ENCODE measurements around the gene TGFBR2. TPM values are rescaled to one million over a fixed set of nuclear protein-coding genes. Genes with fewer than 3 reads are reported as not detected.
A peak's percentile ranks its signal among the peaks of the same experiment; 100 is the strongest.

The TGFBR2 gene
- total RNA-seq, 2 donors from 2014 or later = 37.3 to 38.6 TPM

DNA sequence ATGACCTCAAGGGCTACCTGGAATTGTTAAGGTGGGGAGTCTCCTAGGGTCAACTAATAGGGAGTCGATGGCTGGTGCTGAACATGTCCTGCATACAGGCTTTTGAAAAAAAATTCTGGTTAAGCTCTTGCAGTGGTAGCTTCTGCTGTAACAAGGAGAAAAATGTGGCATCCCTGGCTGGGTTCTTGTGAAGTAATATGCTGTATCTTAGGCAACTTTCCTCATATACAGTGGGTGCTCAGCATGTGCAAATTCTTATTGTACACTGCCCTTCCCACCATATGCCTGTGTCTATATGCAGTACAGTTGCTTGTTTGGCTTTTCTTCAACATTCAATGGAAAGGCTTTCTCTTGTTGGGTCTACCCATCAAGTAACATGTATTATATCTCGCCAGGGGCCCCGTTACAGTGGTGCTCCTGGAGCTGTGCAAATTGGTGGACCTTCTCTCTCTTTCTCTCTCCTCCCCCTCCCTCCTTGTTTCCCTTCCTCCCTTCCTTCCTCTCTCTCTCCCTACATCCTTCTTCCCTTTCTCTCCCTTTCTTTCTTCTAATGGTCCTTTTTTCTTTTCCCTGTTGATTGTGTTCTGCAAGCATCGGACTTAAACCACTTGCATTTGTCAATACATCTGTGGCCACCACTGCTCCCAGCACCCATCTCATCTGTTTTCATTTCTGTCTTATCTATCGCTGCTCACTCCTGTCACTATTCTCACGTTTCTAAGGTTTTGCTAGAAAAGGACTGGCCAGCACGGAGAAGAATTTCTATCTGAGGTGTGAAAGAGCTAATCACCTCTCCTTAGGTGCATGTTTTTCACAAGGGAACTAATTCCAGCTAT lies 35.2 kb downstream of the TGFBR2 start:
- H3K9me3 Mint-ChIP-seq = peaks cover 3% of the 10 kb centered on the region
- no peaks in the 10 kb centered on the region for H3K27me3 Mint-ChIP-seq
- peaks cover 22% of the 10 kb centered on the region for H3K36me3 Mint-ChIP-seq
- peak overlapping the region; percentile 80 to 99 for H3K27ac Mint-ChIP-seq
- peak overlapping the region; percentile 56 for H3K4me3 Mint-ChIP-seq
- no peak for DNase-seq (ENCODE audit: low spot score)
- ATAC-seq = no peak
- peaks cover 82 to 90% of the 10 kb centered on the region in 2 donors for H3K4me1 Mint-ChIP-seq (ENCODE audit: low read depth in 2 of 2)

DNA sequence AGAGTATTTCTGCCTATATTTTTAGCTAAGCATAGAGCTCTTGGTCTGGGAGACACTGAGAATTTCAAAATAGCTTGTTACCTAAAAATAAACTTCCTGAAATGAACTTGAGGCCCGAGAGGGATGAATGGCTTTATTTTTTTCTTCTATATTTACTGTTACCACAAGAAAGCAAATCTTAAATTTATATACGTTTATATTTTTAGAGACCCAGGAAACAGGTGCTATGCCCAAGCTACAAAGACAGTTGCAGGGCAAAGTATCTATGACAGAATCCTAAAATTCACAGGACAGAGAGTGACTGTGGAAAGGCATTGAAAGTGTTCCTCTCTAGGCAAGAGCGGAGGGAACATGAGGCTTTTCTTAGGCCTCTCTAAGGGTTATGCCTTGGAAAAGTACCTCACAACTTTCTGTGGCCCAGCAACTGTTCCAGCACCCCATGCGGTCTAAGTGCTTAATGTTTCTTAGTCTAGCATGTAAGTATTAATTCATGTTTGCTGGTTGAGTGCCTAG lies 36.5 kb downstream of the TGFBR2 start:
- Mint-ChIP-seq H3K27me3 (no peaks in the 10 kb centered on the region), H3K4me3 (peak overlapping the region; percentile 85), H3K4me1 (ENCODE audit: low read depth in 2 of 2) (peaks cover 75 to 87% of the 10 kb centered on the region in 2 donors), H3K27ac (peak overlapping the region; percentile 80 to 99), H3K9me3 (peaks cover 3% of the 10 kb centered on the region), H3K36me3 (peaks cover 19% of the 10 kb centered on the region)
- no peak for ATAC-seq
- no peak for DNase-seq (ENCODE audit: low spot score)

DNA sequence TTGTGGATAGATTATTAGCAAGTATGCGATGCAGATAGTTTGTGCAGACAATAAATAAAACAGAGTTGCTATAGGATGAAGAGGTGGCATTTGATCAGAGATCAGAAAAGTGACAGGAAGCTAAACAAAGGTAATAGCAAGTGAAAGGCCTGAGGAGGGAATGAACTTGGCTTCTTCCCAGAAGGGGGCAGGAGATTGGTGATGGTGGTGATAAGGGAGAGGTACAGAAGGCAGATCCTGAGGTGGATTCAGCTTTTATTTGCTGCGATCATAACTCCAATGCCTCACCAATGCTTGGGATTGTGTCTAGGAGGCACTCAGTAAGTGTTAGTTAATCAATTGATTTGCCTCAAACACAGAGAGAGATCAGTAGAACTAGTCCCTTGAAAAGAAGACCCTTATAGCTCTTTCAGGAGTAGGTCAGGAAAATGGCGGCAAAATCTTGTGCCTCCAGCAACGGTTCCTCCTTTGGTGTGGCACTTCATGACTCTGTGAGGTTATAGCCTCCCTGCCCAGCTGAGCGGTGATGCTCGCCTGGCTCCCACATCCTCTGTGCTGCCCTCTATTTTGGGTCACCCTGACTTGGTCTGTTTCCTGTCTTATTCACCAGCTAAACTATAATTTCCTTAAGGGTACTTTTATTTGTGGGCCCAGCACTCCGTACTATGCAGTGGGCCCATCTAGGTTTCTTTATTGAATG lies 37.5 kb downstream of the TGFBR2 start:
- Mint-ChIP-seq H3K4me3 (peak overlapping the region; percentile 85), H3K27ac (peak overlapping the region; percentile 80 to 99), H3K27me3 (no peaks in the 10 kb centered on the region), H3K4me1 (ENCODE audit: low read depth in 2 of 2) (peaks cover 76 to 87% of the 10 kb centered on the region in 2 donors), H3K9me3 (peaks cover 3% of the 10 kb centered on the region), H3K36me3 (peaks cover 17% of the 10 kb centered on the region)
- ATAC-seq (peak; percentile 84 to 88), DNase-seq (ENCODE audit: low spot score) (peak; percentile 78)

DNA sequence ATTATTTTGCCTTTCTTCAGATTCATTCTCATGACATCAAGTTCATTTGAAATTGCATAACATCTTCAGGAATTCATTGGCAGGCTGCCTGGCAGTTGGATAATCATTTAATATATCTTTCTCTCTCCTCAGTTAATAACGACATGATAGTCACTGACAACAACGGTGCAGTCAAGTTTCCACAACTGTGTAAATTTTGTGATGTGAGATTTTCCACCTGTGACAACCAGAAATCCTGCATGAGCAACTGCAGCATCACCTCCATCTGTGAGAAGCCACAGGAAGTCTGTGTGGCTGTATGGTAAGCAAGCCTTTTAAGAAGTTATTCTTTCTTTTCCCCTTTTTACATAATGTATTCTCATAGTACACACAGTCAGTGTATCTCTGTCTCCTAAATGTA lies 38.2 kb downstream of the TGFBR2 start:
- peaks cover 73 to 87% of the 10 kb centered on the region in 2 donors for H3K4me1 Mint-ChIP-seq (ENCODE audit: low read depth in 2 of 2)
- H3K4me3 Mint-ChIP-seq = peak overlapping the region; percentile 85
- ATAC-seq (peak; percentile 77 to 79), DNase-seq (ENCODE audit: low spot score) (peak; percentile 75)
- H3K27me3 Mint-ChIP-seq = no peaks in the 10 kb centered on the region
- H3K9me3 Mint-ChIP-seq = peaks cover 3% of the 10 kb centered on the region
- peaks cover 24% of the 10 kb centered on the region for H3K36me3 Mint-ChIP-seq
- H3K27ac Mint-ChIP-seq = peak overlapping the region; percentile 80 to 99

DNA sequence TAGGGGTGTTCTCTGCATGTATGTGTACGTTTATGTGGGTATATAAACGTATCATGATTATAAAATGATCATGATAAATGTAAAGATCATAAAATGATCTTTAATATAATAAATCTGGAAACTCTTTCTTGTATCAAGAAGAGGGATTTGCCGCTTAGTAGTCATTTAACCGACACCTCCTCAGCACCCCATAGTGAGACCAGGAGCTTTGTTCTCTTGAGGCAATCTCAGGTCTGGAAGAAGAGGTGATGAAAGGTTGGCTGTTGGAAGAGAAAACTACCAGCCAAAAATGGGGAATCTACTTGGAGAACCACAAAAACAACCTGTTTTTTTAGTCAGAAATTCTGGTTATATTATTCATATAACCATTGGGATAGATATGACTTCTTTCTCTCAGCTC lies 38.7 kb downstream of the TGFBR2 start:
- H3K9me3 Mint-ChIP-seq = peaks cover 3% of the 10 kb centered on the region
- no peaks in the 10 kb centered on the region for H3K27me3 Mint-ChIP-seq
- peak overlapping the region; percentile 85 for H3K4me3 Mint-ChIP-seq
- peak overlapping the region; percentile 80 to 99 for H3K27ac Mint-ChIP-seq
- no peak for ATAC-seq
- H3K36me3 Mint-ChIP-seq = peaks cover 28% of the 10 kb centered on the region
- H3K4me1 Mint-ChIP-seq (ENCODE audit: low read depth in 2 of 2) = peaks cover 69 to 87% of the 10 kb centered on the region in 2 donors
- no peak for DNase-seq (ENCODE audit: low spot score)

DNA sequence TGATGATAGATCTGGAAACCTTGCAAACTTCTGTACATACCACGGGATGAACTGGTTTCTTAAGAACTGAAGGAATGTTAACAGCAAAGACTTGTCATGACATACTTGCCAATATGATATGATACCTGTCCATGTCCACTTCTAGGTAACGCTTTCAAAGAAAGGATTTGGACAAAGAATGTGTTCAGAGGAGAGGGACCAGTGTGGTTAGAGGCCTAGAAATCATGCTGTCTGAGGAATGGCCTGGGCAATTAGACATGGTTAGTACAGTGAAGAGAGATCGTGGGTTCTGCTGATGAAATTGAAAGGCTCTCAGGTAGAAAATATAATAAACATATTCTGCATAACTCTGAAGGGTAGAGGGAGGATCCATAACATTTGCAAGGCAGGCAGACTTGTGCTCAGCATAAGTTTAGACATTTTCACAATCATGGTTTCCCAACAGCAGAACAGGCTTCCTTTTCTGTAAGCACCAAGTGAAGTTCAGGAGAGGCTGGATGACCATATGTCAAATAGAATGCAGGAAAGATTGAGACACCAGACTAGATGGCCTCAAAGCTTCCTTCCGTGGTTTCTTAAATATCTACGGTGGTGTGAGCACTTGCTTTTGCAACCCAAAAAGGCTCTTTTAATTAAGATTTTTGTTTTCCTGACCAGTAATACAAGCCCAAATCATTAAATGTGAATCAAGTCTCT lies 39.9 kb downstream of the TGFBR2 start:
- no peaks in the 10 kb centered on the region for H3K27me3 Mint-ChIP-seq
- ATAC-seq (peak in 1 of 2 donors; percentile 20), DNase-seq (ENCODE audit: low spot score) (no peak)
- H3K4me3 Mint-ChIP-seq = peak overlapping the region; percentile 85
- peaks cover 40% of the 10 kb centered on the region for H3K36me3 Mint-ChIP-seq
- peak overlapping the region; percentile 80 to 99 for H3K27ac Mint-ChIP-seq
- H3K4me1 Mint-ChIP-seq (ENCODE audit: low read depth in 2 of 2) = peaks cover 67 to 89% of the 10 kb centered on the region in 2 donors
- peaks cover 3% of the 10 kb centered on the region for H3K9me3 Mint-ChIP-seq

DNA sequence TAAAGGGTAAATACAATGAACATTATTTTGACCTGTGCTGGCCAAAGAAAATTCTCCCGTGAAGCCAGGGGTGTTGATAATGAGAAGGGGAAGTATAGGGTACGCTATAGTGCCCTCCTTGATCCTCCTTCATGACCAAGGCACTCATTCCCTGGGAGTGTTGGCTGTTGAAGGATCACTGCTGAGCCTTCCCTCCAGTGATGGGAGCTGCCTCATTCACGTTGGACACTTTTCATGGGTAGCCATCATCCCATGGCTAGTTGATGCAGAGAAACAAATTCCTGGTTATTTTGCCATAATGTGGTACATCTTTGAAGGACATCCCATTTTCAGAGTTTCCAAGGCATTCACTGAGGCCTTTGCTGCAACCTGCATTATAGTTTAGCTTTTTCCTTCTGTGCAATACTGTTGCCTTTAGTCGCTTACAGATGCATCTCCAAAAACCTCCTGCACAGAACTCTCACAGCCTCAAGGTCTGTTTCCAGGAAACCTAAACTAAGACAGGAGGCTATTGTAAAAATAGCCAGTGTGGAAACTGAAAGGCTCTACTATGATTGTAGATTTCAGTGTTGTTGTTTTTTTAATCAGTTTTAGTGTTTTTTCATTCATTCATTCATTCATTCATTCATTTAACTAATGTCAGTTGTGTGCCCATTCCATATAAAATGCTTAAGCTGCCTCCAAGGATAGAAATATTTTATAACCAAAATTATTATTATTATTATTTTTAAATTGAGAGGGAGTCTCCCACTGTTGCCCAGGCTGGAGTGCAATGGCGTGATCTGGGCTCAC lies 40.8 kb downstream of the TGFBR2 start:
- peaks cover 49% of the 10 kb centered on the region for H3K36me3 Mint-ChIP-seq
- no peak for DNase-seq (ENCODE audit: low spot score)
- peaks cover 63 to 86% of the 10 kb centered on the region in 2 donors for H3K4me1 Mint-ChIP-seq (ENCODE audit: low read depth in 2 of 2)
- peak overlapping the region; percentile 85 for H3K4me3 Mint-ChIP-seq
- H3K27ac Mint-ChIP-seq = peak overlapping the region; percentile 80 to 99
- no peak for ATAC-seq
- no peaks in the 10 kb centered on the region for H3K9me3 Mint-ChIP-seq
- no peaks in the 10 kb centered on the region for H3K27me3 Mint-ChIP-seq

DNA sequence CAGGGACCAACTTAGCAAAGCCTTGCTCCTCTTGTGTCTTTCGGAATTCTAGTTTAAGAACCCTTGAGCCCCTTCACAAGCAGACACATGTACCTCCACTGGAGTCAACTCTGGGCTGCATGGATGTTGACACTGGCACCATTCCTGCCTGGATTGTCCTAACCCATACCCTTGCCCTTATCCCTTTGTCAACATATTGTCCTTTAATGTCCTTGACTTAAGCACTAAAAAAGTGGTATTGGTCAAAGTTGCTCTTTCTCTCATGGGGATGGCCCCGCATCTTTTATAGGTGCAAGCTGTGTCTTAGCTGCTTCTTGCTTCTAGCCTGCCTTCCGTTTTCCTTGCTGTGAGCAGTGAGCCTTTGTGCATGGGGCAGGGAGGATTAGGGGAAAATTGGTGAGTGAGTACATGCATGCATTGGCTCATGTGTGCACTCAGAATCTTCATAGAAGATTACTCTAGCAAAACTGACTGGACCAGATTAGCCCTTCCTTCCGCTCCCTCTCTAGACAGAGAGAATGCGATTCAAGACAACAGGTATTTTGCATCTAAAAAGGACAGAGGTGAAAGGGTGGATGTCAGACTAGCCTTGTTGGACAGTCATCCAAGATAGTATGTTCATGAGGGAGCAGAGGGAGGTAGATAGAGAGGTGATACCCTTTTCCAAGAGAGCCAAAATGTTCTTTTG lies 42.4 kb downstream of the TGFBR2 start:
- ATAC-seq = no peak
- Mint-ChIP-seq H3K27ac (peak overlapping the region; percentile 80 to 99), H3K4me1 (ENCODE audit: low read depth in 2 of 2) (peaks cover 55 to 79% of the 10 kb centered on the region in 2 donors), H3K36me3 (peaks cover 51% of the 10 kb centered on the region), H3K9me3 (no peaks in the 10 kb centered on the region), H3K4me3 (peak overlapping the region; percentile 58), H3K27me3 (no peaks in the 10 kb centered on the region)
- no peak for DNase-seq (ENCODE audit: low spot score)

DNA sequence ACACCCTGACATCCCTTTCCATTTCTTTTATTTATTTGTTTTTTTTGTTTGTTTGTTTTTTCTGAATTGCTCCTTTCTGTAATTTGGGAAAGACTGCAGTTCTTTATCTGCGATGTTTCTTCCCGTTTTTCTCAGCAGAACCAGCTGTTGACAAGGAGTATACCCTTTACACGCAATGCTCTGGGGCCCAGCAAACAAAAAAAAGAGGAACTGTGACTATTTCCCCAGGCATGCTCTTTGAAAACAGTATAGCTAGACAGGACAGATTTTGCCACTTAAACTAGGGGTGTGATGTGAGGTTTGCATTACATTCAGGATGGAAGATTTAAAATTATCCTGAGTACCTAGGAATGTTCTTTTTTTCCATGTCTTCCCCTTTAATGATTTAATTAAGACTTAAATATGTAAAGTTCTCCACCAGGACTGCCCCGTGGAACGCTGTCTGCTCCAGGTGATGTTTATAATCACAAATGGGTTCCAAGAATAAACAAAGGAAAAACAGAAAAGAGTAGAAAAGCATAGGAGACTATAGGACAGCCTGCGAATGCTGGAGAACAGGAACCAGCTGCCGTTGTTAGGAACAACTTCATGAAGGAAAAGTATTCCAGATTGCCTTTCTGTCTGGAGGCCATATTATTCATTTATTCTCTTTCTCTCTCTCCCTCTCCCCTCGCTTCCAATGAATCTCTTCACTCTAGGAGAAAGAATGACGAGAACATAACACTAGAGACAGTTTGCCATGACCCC lies 43.3 kb downstream of the TGFBR2 start:
- H3K9me3 Mint-ChIP-seq = no peaks in the 10 kb centered on the region

DNA sequence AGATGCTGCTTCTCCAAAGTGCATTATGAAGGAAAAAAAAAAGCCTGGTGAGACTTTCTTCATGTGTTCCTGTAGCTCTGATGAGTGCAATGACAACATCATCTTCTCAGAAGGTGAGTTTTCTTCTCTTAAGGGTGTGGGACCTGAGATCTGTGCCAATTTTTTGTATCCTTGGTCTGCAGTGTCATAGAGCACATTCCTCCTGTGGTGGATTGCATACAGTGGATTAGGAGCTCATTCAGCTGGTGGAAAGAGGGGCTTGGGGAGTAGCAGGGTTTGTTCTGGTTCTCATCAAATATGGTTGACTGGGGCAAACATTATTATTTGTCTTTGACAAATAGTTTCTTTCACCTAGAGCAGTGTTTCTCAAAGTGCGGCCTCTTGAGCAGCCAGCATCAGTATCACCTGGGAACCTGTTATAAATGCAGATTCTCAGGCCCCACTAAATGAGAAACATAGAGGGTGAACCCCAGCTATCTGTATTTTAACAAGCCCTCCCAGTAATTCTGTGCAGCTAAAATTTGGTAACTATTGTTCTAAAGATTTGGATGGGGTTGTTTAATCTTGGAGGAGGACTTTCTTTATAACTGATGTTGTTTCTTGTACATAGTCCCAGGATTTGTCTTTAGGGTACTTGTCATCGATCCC lies 44.1 kb downstream of the TGFBR2 start:
- Mint-ChIP-seq H3K36me3 (peaks cover 60% of the 10 kb centered on the region), H3K9me3 (no peaks in the 10 kb centered on the region), H3K27ac (peak overlapping the region; percentile 80 to 99), H3K27me3 (no peaks in the 10 kb centered on the region), H3K4me3 (no peak overlapping the region), H3K4me1 (ENCODE audit: low read depth in 2 of 2) (peaks cover 52 to 77% of the 10 kb centered on the region in 2 donors)
- DNase-seq (ENCODE audit: low spot score) (no peak), ATAC-seq (no peak)

More for the DNA sequence above, 43.3 kb downstream of the TGFBR2 start:
- no peak for ATAC-seq
- Mint-ChIP-seq H3K36me3 (peaks cover 54% of the 10 kb centered on the region), H3K27me3 (no peaks in the 10 kb centered on the region), H3K4me1 (ENCODE audit: low read depth in 2 of 2) (peaks cover 52 to 77% of the 10 kb centered on the region in 2 donors), H3K4me3 (peak overlapping the region; percentile 11), H3K27ac (peak overlapping the region; percentile 80 to 99)
- DNase-seq (ENCODE audit: low spot score) = no peak

DNA sequence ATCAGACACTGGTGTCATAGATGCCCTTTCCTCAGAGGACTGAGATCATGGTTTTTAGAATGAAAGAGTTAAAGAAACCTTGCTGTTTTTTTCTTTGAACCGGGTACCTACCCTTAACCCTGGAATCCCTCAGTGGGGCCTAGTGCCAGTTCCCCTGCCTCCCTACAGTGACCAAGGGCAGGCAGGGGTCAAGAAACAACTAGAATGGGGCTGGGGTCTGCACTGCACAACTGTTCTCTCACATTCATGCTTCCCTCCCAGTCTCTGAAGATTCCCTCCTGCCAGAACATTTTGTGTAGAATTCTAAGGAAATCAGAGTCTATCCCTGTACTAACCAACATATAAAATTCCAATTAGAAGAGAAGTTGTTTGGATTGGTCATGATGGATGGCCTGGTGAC lies 47.9 kb downstream of the TGFBR2 start:
- no peaks in the 10 kb centered on the region for H3K9me3 Mint-ChIP-seq
- DNase-seq (ENCODE audit: low spot score) (no peak), ATAC-seq (no peak)
- peaks cover 56% of the 10 kb centered on the region for H3K36me3 Mint-ChIP-seq
- peak overlapping the region; percentile 70 for H3K4me3 Mint-ChIP-seq
- peak overlapping the region; percentile 81 to 99 for H3K27ac Mint-ChIP-seq
- H3K27me3 Mint-ChIP-seq = no peaks in the 10 kb centered on the region
- peaks cover 54 to 80% of the 10 kb centered on the region in 2 donors for H3K4me1 Mint-ChIP-seq (ENCODE audit: low read depth in 2 of 2)

Measured in natural killer cell treated with Interleukin-12 subunit alpha and Interleukin-12 subunit beta and Interleukin-15 and Interleukin-18, amount 100 ng/mL, for 72 hours (primary cell).